GM23248 (cell line): ENCODE measurements around the gene PLCL2. TPM values are rescaled to one million over a fixed set of nuclear protein-coding genes. Genes with fewer than 3 reads are reported as not detected.
"Not testable (repeated sequence)": the region's sequence is repeated elsewhere in the genome, so short reads cannot be mapped to it uniquely, and the experiment has no call there.

ENCODE experiments used
- DNase-seq: peaks from one replicate; pipeline ENCODE4 v3.0.0-alpha.2; 2015
- H2AFZ ChIP-seq: fragments of 200-600 bp; sonication (generic); 2 replicates; pipeline ENCODE4 v1.6.1; 2016; ENCODE audit warnings: antibody characterized with exemption
- H3F3A ChIP-seq: fragments of 200-600 bp; sonication (generic); 2 replicates; pipeline ENCODE4 v1.6.1; 2016; ENCODE audit warnings: mild to moderate bottlenecking, antibody characterized with exemption, mixed run types; ENCODE audit not compliant: insufficient read depth
- H3K27ac ChIP-seq: fragments of 200-600 bp; sonication (generic); 2 replicates; pipeline ENCODE4 v1.5.1; 2016; ENCODE audit warnings: mild to moderate bottlenecking
- H3K27me3 ChIP-seq: fragments of 200-600 bp; sonication (generic); replicated peaks from 2 replicates; pipeline ENCODE4 v1.6.1; 2016; ENCODE audit warnings: mild to moderate bottlenecking; ENCODE audit not compliant: insufficient read depth
- H3K36me3 ChIP-seq: fragments of 200-600 bp; sonication (generic); 2 replicates; pipeline ENCODE4 v1.6.1; 2016; ENCODE audit warnings: low read depth, mild to moderate bottlenecking
- H3K4me1 ChIP-seq: fragments of 200-600 bp; sonication (generic); 2 replicates; pipeline ENCODE4 v1.6.1; 2016; ENCODE audit warnings: mild to moderate bottlenecking; ENCODE audit not compliant: insufficient read depth
- H3K4me2 ChIP-seq: fragments of 200-600 bp; sonication (generic); one replicate; pipeline ENCODE4 v1.6.1; 2016; ENCODE audit warnings: mild to moderate bottlenecking; ENCODE audit not compliant: unreplicated experiment
- H3K4me3 ChIP-seq: fragments of 200-600 bp; sonication (generic); 2 replicates; pipeline ENCODE4 v1.5.1; 2016; ENCODE audit warnings: mild to moderate bottlenecking
- H3K79me2 ChIP-seq: fragments of 200-600 bp; sonication (generic); 2 replicates; pipeline ENCODE4 v1.6.1; 2016; ENCODE audit warnings: mild to moderate bottlenecking; ENCODE audit not compliant: insufficient read depth
- H3K9ac ChIP-seq: fragments of 200-600 bp; sonication (generic); 2 replicates; pipeline ENCODE4 v1.6.1; 2016; ENCODE audit warnings: mild to moderate bottlenecking
- H3K9me2 ChIP-seq: fragments of 200-600 bp; sonication (generic); 2 replicates; pipeline ENCODE4 v1.6.1; 2016; ENCODE audit warnings: mixed run types, mild to moderate bottlenecking, moderate library complexity; ENCODE audit not compliant: insufficient read depth
- H3K9me3 ChIP-seq: fragments of 200-600 bp; sonication (generic); one replicate; pipeline ENCODE4 v1.6.1; 2017; ENCODE audit warnings: low read depth
- H4K20me1 ChIP-seq: fragments of 200-600 bp; sonication (generic); 2 replicates; pipeline ENCODE4 v1.6.0; 2016; ENCODE audit not compliant: insufficient read depth
- EZH2 ChIP-seq: fragments of 200-600 bp; sonication (generic); IDR thresholded peaks from 2 replicates; pipeline ENCODE4 v1.6.1; 2018; ENCODE audit warnings: antibody characterized with exemption, mild to moderate bottlenecking; ENCODE audit not compliant: insufficient read depth, poor library complexity, severe bottlenecking
- EZH2phosphoT487 ChIP-seq: fragments of 200-600 bp; sonication (generic); IDR thresholded peaks from 2 replicates; pipeline ENCODE4 v1.6.1; 2018; ENCODE audit warnings: antibody characterized with exemption, moderate library complexity, mild to moderate bottlenecking, low read depth; ENCODE audit not compliant: insufficient read depth
- WGBS, 2 experiments: methylation state at CpG; one replicate each; pipeline ENCODE4 v1.1.6; 2015 to 2017; ENCODE audit warnings: low lambda C conversion rate in 2 of 2, low coverage in 1 of 2; ENCODE audit errors: missing lambda C conversion rate in 2 of 2; 5-methylcytosine and 5-hydroxymethylcytosine counted together
- in situ Hi-C: fragments of 300-500 bp; cut with MboI; formaldehyde crosslinking; loops from 2 replicates; pipeline ENCODE4 v1.15.0; 2020
- polyA plus RNA-seq: library from polyadenylated mRNA; unstranded; fragments of >200 nt; fragmentation: Nextera tagmentation; extraction: Ambion mirVana; gene quantifications from 2 replicates; pipeline ENCODE4 v1.2.1, GENCODE V29; 2016
- total RNA-seq: library from RNA; depleted of rRNA; stranded (reverse); fragments of >200 nt; shearing (Covaris generic); gene quantifications from 2 replicates; pipeline ENCODE4 v1.2.3, GENCODE V29; 2014

PLCL2 gene
- total and polyA plus RNA-seq, 2 experiments from 2014 or later: 1.4 to 5.1 TPM

- Histone ChIP-seq H3K79me2 (0 out of 2 replicates have a peak, but pooled peaks cover 4% of the 10 kb centered on the region), H3K27ac (no peak overlapping the region), H4K20me1 (no peaks in the 10 kb centered on the region), H3K27me3 (no peaks in the 10 kb centered on the region), H3K9me3 (no peaks in the 10 kb centered on the region), H2AFZ (no peak overlapping the region), H3K9ac (no peak overlapping the region), H3K4me2 (no peak overlapping the region), H3F3A (peaks cover 12% of the 10 kb centered on the region; the same call in 1 of the 2 replicates), H3K4me3 (no peak overlapping the region), H3K36me3 (no peaks in the 10 kb centered on the region), H3K4me1 (peaks cover 8% of the 10 kb centered on the region), H3K9me2 (no peaks in the 10 kb centered on the region)
- no peak for TF ChIP-seq EZH2phosphoT487
- DNase-seq: no peak
- WGBS, 2 experiments: 81 to 83% methylated on average over 3 of the region's 3 CpGs
- in situ Hi-C loops: no loop called here
These were observed 94.1 kb downstream of the PLCL2 start for GRCh38 chr3:16978921-16979271.

- H3K4me1 ChIP-seq, H2AFZ ChIP-seq, H3K9me2 ChIP-seq, H3K9ac ChIP-seq, H3K4me3 ChIP-seq, H4K20me1 ChIP-seq, H3K27ac ChIP-seq, H3K27me3 ChIP-seq, H3K9me3 ChIP-seq, in situ Hi-C loops, H3K79me2 ChIP-seq, H3K4me2 ChIP-seq, H3K36me3 ChIP-seq, DNase-seq: not testable (repeated sequence)
- peaks cover 12% of the 10 kb centered on the region; the same call in 1 of the 2 replicates for H3F3A ChIP-seq
- 96% methylated on average over 36 of the region's 43 CpGs; no CpG with 5 or more reads in 1 of the 2 experiments for WGBS, 2 experiments
These were observed 95.2 kb downstream of the PLCL2 start for GRCh38 chr3:16979769-16980515.

DNA sequence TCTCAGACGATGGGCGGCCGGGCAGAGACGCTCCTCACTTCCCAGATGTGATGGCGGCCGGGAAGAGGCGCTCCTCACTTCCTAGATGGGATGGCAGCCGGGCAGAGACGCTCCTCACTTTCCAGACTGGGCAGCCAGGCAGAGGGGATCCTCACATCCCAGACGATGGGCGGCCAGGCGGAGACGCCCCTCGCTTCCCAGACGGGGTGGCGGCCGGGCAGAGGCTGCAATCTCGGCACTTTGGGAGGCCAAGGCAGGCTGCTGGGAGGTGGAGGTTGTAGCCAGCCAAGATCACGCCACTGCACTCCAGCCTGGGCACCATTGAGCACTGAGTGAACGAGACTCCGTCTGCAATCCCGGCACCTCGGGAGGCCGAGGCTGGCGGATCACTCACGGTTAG lies 95.8 kb downstream of the PLCL2 start:
- H3K9me2 ChIP-seq, DNase-seq, H3K9me3 ChIP-seq, H2AFZ ChIP-seq, H3K4me2 ChIP-seq, H3K4me1 ChIP-seq, H3K36me3 ChIP-seq, H3K4me3 ChIP-seq, in situ Hi-C loops, H4K20me1 ChIP-seq, H3K79me2 ChIP-seq, H3K27ac ChIP-seq, H3K9ac ChIP-seq, H3K27me3 ChIP-seq: not testable (repeated sequence)
- WGBS, 2 experiments: 91 to 98% methylated on average over 4 to 20 of the region's 26 CpGs
- peaks cover 12% of the 10 kb centered on the region; the same call in 1 of the 2 replicates for H3F3A ChIP-seq

GRCh38 chr3:16982460-16982859 lies 97.7 kb downstream of the PLCL2 start:
- in situ Hi-C loops: no loop called here
- WGBS, 2 experiments: 98 to 99% methylated on average over 6 of the region's 6 CpGs

GRCh38 chr3:16985608-16986007 lies 100.9 kb downstream of the PLCL2 start:
- Histone ChIP-seq H3K4me1 (no peaks in the 10 kb centered on the region), H2AFZ (no peak overlapping the region), H3K4me3 (no peak overlapping the region), H4K20me1 (no peaks in the 10 kb centered on the region), H3K36me3 (no peaks in the 10 kb centered on the region), H3K27me3 (no peaks in the 10 kb centered on the region), H3K9ac (no peak overlapping the region), H3K27ac (no peak overlapping the region), H3K4me2 (no peak overlapping the region), H3K9me2 (no peaks in the 10 kb centered on the region), H3K79me2 (no peaks in the 10 kb centered on the region), H3K9me3 (no peaks in the 10 kb centered on the region), H3F3A (no peaks in the 10 kb centered on the region)
- TF ChIP-seq EZH2phosphoT487: no peak
- no peak for TF ChIP-seq EZH2
- in situ Hi-C loops: no loop called here
- whole genome bisulfite sequencing, 2 experiments: 96% methylated on average over 2 of the region's 2 CpGs
- no peak for DNase-seq

More at GRCh38 chr3:16982460-16982859, 97.7 kb downstream of the PLCL2 start:
- Histone ChIP-seq H4K20me1 (no peaks in the 10 kb centered on the region), H3K27me3 (no peaks in the 10 kb centered on the region), H3F3A (peaks cover 12% of the 10 kb centered on the region; the same call in 1 of the 2 replicates), H3K36me3 (no peaks in the 10 kb centered on the region), H3K79me2 (no peaks in the 10 kb centered on the region), H3K9me3 (no peaks in the 10 kb centered on the region), H3K27ac (no peak overlapping the region), H3K4me1 (peaks cover 8% of the 10 kb centered on the region), H3K4me2 (no peak overlapping the region), H3K9me2 (no peaks in the 10 kb centered on the region), H2AFZ (no peak overlapping the region), H3K9ac (no peak overlapping the region), H3K4me3 (no peak overlapping the region)
- TF ChIP-seq EZH2 (no peak), EZH2phosphoT487 (no peak)
- no peak for DNase-seq
